HCT116 (cell line): ENCODE measurements around the gene MRRF.

ENCODE experiments used
- CTCF ChIP-seq, 3 experiments: fragments of 200-600 bp in 1 of 3; sonication (generic) in 1 of 3; IDR thresholded peaks in 2 of 3; conservative IDR thresholded peaks in 1 of 3; 2 replicates each; pipeline ENCODE4 v1.5.1; 2012 to 2017; ENCODE audit warnings: low read depth in 2 of 3, low read length in 2 of 3, antibody characterized with exemption in 1 of 3, borderline replicate concordance in 1 of 3, control low read depth in 1 of 3, mild to moderate bottlenecking in 1 of 3, mixed read lengths in 1 of 3, mixed run types in 1 of 3, moderate library complexity in 1 of 3; ENCODE audit not compliant: insufficient read depth in 1 of 3
- REST ChIP-seq: IDR thresholded peaks from 2 replicates; pipeline ENCODE4 v1.6.1; 2012; ENCODE audit warnings: low read depth
- SP1 ChIP-seq: IDR thresholded peaks from 2 replicates; pipeline ENCODE4 v1.6.1; 2012; ENCODE audit warnings: low read depth
- SRF ChIP-seq: IDR thresholded peaks from 2 replicates; pipeline ENCODE4 v1.6.1; 2012; ENCODE audit warnings: low read depth
- YY1 ChIP-seq: IDR thresholded peaks from 2 replicates; pipeline ENCODE4 v1.6.1; 2011; ENCODE audit warnings: low read length, low read depth, moderate library complexity, mild to moderate bottlenecking; ENCODE audit not compliant: insufficient replicate concordance; ENCODE audit errors: extremely low read depth
- ZNF274 ChIP-seq: fragments of 200-500 bp; sonication (Bioruptor generic); IDR thresholded peaks from 2 replicates; pipeline ENCODE4 v1.6.1; 2014; ENCODE audit warnings: mild to moderate bottlenecking, low read depth, low read length, inconsistent platforms

GRCh38 chr9:122217640-122218039, 47.0 kb upstream of the MRRF start:
- TF ChIP-seq CTCF (IDR thresholded peaks at IDR 0.05 in 2 of 3, conservative IDR thresholded peaks at IDR 0.05 in 1 of 3; ENCODE audit: borderline replicate concordance in 1 of 3, insufficient read depth in 1 of 3, low read depth in 2 of 3, low read length in 2 of 3) (no peak), SP1 (no peak), ZNF274 (no peak), SRF (no peak), YY1 (no peak), REST (no peak)
